PFSK-1 (cell line): ENCODE results near the gene CACHD1.

Experiments
- FOXP2 ChIP-seq: optimal IDR thresholded peaks from 2 replicates; pipeline ENCODE3; 2011; ENCODE audit warnings: borderline replicate concordance, control low read depth, inconsistent platforms; ENCODE audit not compliant: insufficient read depth; ENCODE audit errors: extremely low read length, extremely low read depth
- POLR2AphosphoS5 ChIP-seq: IDR thresholded peaks from 2 replicates; pipeline ENCODE4 v1.6.1; 2012; ENCODE audit warnings: low read depth, mild to moderate bottlenecking, control low read depth, low read length, moderate library complexity
- SIN3A ChIP-seq: IDR thresholded peaks from 2 replicates; pipeline ENCODE4 v1.6.1; 2012; ENCODE audit warnings: mild to moderate bottlenecking, low read length, moderate library complexity, borderline replicate concordance; ENCODE audit not compliant: insufficient read depth
- TAF1 ChIP-seq: IDR thresholded peaks from 2 replicates; pipeline ENCODE4 v1.6.1; 2012; ENCODE audit warnings: low read length, control low read depth, borderline replicate concordance; ENCODE audit not compliant: insufficient read depth
- TF ChIP-seq, protein P1 (sequence below), 2 experiments: IDR thresholded peaks; 2 replicates each; pipeline versions ENCODE4 v1.6.1 to v1.8.0; 2011 to 2012; ENCODE audit warnings: low read depth in 2 of 2, low read length in 2 of 2, control low read depth in 1 of 2, inconsistent platforms in 1 of 2, mild to moderate bottlenecking in 1 of 2, moderate library complexity in 1 of 2; ENCODE audit not compliant: insufficient read depth in 1 of 2

Gene CACHD1

DNA sequence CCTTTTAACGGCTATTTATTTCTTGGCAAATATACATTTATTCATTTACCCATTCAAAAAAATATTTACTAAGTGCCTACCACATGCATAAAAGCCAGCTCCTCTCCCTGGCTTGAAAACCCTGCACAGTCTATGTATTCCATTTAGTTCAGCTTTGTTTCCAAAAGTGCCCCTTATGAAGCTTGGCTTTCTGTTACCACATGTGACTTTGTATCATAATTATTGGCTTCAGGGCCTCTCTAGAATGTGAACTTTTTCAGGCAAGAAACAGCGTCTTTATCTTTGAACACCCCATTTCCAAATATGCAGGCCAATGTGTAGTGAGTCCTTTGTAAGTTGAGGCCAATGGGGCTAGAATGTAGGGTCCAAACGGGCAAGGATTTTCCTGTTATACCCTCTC is 69.4 kb downstream of the CACHD1 start:
- TF ChIP-seq SIN3A (no peak), FOXP2 (no peak), POLR2AphosphoS5 (no peak), TAF1 (no peak)
- TF ChIP-seq, protein P1, sequence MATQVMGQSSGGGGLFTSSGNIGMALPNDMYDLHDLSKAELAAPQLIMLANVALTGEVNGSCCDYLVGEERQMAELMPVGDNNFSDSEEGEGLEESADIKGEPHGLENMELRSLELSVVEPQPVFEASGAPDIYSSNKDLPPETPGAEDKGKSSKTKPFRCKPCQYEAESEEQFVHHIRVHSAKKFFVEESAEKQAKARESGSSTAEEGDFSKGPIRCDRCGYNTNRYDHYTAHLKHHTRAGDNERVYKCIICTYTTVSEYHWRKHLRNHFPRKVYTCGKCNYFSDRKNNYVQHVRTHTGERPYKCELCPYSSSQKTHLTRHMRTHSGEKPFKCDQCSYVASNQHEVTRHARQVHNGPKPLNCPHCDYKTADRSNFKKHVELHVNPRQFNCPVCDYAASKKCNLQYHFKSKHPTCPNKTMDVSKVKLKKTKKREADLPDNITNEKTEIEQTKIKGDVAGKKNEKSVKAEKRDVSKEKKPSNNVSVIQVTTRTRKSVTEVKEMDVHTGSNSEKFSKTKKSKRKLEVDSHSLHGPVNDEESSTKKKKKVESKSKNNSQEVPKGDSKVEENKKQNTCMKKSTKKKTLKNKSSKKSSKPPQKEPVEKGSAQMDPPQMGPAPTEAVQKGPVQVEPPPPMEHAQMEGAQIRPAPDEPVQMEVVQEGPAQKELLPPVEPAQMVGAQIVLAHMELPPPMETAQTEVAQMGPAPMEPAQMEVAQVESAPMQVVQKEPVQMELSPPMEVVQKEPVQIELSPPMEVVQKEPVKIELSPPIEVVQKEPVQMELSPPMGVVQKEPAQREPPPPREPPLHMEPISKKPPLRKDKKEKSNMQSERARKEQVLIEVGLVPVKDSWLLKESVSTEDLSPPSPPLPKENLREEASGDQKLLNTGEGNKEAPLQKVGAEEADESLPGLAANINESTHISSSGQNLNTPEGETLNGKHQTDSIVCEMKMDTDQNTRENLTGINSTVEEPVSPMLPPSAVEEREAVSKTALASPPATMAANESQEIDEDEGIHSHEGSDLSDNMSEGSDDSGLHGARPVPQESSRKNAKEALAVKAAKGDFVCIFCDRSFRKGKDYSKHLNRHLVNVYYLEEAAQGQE (IDR thresholded peaks at IDR 0.05; ENCODE audit: insufficient read depth in 1 of 2, low read depth in 2 of 2, low read length in 2 of 2) = no peak

DNA sequence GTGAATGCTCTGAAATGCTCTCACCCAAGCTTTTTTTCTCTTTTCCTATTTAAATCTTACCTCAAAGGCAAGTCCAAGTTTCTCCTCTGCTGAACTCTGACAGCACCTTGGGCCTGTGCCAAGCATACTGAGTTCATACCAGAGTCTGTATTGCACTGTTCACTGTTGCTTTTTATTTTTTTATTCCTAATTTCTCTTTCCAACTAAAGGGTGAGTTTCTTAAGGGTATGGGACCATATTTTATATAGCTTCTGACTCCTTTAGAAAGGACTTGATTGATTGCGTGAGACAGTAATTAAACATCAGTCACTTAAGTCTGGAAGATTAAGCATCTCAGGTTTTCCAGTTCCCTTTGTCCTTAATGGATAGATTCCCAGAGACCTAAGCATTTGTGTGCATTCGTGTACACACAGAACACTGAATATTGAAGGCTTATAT is 69.9 kb downstream of the CACHD1 start:
- no peak for TF ChIP-seq TAF1
- TF ChIP-seq FOXP2 = no peak
- TF ChIP-seq, protein P1 (IDR thresholded peaks at IDR 0.05; ENCODE audit: insufficient read depth in 1 of 2, low read depth in 2 of 2, low read length in 2 of 2) = no peak
- no peak for TF ChIP-seq SIN3A
- TF ChIP-seq POLR2AphosphoS5 = no peak

DNA sequence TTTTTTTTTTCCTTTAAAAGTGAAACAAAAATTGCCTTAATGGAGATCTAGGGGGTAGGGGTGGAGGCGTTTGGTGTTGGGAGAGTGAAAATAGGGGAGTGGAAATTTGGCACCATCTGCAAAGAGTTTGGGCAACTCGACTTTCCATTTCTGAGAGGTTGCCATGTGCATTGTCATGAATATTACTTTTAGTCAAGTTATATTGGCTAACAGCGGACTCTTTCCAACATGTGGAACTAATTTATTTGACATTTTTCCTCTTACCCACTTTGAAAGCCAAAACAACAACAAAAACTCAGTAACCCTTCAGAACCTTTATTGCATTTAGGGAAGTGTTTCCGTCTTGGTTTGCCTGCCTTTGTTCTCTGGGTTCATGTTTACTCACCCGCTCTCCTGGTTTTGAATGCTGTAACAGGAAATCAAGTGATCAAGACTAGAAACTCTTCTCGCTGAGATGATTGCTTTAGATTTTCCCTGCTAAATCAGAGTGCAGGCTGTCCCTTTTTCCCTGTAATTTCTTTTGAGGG is 70.4 kb downstream of the CACHD1 start:
- TF ChIP-seq, protein P1 (IDR thresholded peaks at IDR 0.05; ENCODE audit: insufficient read depth in 1 of 2, low read depth in 2 of 2, low read length in 2 of 2) = no peak
- TF ChIP-seq FOXP2 (no peak), POLR2AphosphoS5 (no peak), SIN3A (no peak), TAF1 (no peak)

DNA sequence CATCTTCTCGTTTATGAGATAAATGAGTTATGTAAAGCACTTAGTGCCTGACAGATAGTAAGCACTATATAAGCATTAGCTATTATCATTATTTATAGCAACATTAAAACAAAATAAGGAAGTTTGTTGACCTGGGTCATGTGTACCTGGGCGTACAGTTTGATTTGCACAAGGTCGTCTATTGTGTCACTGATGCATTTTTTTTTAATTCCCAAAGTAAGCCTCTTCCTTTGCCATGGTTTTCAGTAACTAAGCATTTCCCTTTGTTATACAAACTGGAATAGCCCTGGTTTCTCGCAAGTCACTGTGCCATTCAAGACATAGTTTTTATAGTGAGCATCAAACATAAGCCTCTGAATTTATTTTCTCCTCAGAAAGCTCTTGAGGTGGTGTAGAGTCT is 72.2 kb downstream of the CACHD1 start:
- TF ChIP-seq FOXP2 (no peak), POLR2AphosphoS5 (no peak), SIN3A (no peak), TAF1 (no peak)
- TF ChIP-seq, protein P1 (IDR thresholded peaks at IDR 0.05; ENCODE audit: insufficient read depth in 1 of 2, low read depth in 2 of 2, low read length in 2 of 2) = no peak

DNA sequence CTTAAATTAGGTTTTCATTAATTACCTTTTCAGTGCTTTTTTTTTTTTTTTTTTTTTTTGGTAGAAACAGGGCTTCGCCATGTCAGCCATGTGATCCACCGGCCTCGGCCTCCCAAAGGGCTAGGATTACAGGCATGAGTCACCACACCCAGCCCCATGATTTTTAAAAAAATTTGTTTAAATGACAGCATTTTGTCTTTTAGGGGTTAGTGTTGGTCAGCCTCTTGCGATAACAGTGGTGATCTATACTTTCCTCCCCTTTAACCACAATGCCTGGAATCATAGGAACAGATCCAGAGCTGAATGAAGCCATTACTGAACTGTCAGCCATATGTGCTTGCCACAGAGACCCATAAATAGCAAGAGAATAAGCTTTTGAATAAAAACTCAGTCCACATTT is 73.9 kb downstream of the CACHD1 start:
- TF ChIP-seq POLR2AphosphoS5 (no peak), FOXP2 (no peak), TAF1 (no peak), SIN3A (no peak)
- TF ChIP-seq, protein P1 (IDR thresholded peaks at IDR 0.05; ENCODE audit: insufficient read depth in 1 of 2, low read depth in 2 of 2, low read length in 2 of 2) = no peak
